ENCODE data around the gene WDR82. TPM values are rescaled to one million over a fixed set of nuclear protein-coding genes. Genes with fewer than 3 reads are reported as not detected.

WDR82 gene
- total and polyA plus RNA-seq, 9 of the 15 experiments (the other 6 are each of a cell fraction or from before 2014, with no cell fraction given), result 6.4 to 62.9 (median 37.1) TPM

GRCh38 chr3:52299879-52300611 is 21.6 kb upstream of the WDR82 start:
- peak; percentile 100 for FAIRE-seq
- Histone ChIP-seq H3K79me2 (ENCODE audit: control insufficient read depth, insufficient read depth, low read length) (no peaks in the 10 kb centered on the region), H3K9me3 (replicated peaks; ENCODE audit: control insufficient read depth, insufficient read depth, low read depth, low read length) (no peaks in the 10 kb centered on the region), H2AFZ (ENCODE audit: low read depth, low read length) (peak overlapping the region; percentile 69; the same call in 1 of the 2 replicates), H3K27me3 (ENCODE audit: control insufficient read depth in 2 of 2, insufficient read depth in 2 of 2, low read length in 2 of 2) (no peaks in the 10 kb centered on the region), H3K36me3 (ENCODE audit: control insufficient read depth, insufficient read depth, low read length) (no peaks in the 10 kb centered on the region), H3K9ac (ENCODE audit: insufficient read depth in 1 of 2, low read depth in 2 of 2, low read length in 2 of 2) (peak overlapping the region; percentile 44 to 81), H3K27ac (ENCODE audit: extremely low read depth, low read depth, low read length) (peak overlapping the region; percentile 77), H3K4me3 (no peak overlapping the region), H3K9me1 (ENCODE audit: control insufficient read depth, insufficient read depth, low read length) (no peaks in the 10 kb centered on the region), H3K4me1 (replicated peaks in 1 of 2; ENCODE audit: control insufficient read depth in 2 of 2, insufficient read depth in 2 of 2, low read length in 2 of 2) (peaks cover 35 to 59% of the 10 kb centered on the region in 2 experiments), H3K4me2 (ENCODE audit: insufficient read depth, low read length) (peak overlapping the region; percentile 76), H4K20me1 (replicated peaks; ENCODE audit: control insufficient read depth, insufficient read depth, low read length) (no peaks in the 10 kb centered on the region)
- ChIA-PET CTCF (ENCODE audit: low intra/inter-chr PET ratio) (no interaction called here), POLR2A (interaction anchor here (0.9 to 1.2 kb wide), 4 partner anchors 11 to 80 kb away, joined by 3 to 4 read pairs (median 3); no protein-coding TSS in a partner anchor)
- no TSS peak for BruUV-seq (replicated peaks)
- in situ Hi-C loops (cut with MboI), result loop anchor here (10.0 kb wide), 2 partner anchors 85 to 145 kb away; partner anchors contain the start of gene SEMA3G
- intact Hi-C loops (cut with micrococcal nuclease), result no loop called here
- peak; percentile 83 to 94 (median 86) for DNase-seq (ENCODE audit: extremely low read depth in 1 of 4, low spot score in 3 of 4)
- ATAC-seq, result peak; percentile 94
- WGBS (ENCODE audit: insufficient coverage, low coverage, missing lambda C conversion rate), result 0% methylated on average over 8 of the region's 14 CpGs
- TF ChIP-seq TBL1XR1 (IDR thresholded peaks at IDR 0.05; ENCODE audit: low read length in 2 of 2) (peak in 1 of 2 experiments; percentile 67; a peak in 1 of 4 replicates), CBX5 (IDR thresholded peaks at IDR 0.05; ENCODE audit: borderline replicate concordance, low read depth) (no peak), CBFA2T2 (conservative IDR thresholded peaks at IDR 0.05) (peak; percentile 79), TSHZ1 (CRISPR knock-in tag; IDR thresholded peaks at IDR 0.05) (no peak), RAD51 (IDR thresholded peaks at IDR 0.05; ENCODE audit: borderline replicate concordance, low read depth) (peak; percentile 39), NCOR1 (IDR thresholded peaks at IDR 0.05) (peak; percentile 80), THAP12 (CRISPR knock-in tag; IDR thresholded peaks at IDR 0.05) (0 out of 2 replicates have a peak, but pooled peaks have one; percentile 10), ZNF175 (CRISPR knock-in tag; IDR thresholded peaks at IDR 0.05; ENCODE audit: low read depth) (peak; percentile 19; the same call in 1 of the 2 replicates), ZNF644 (tag; IDR thresholded peaks at IDR 0.05; ENCODE audit: low read depth) (no peak), KLF16 (IDR thresholded peaks at IDR 0.05) (0 out of 2 replicates have a peak, but pooled peaks have one; percentile 66), TOE1 (IDR thresholded peaks at IDR 0.05; ENCODE audit: borderline replicate concordance) (peak; percentile 66; the same call in 1 of the 2 replicates), TOE1 (CRISPR knock-in tag; IDR thresholded peaks at IDR 0.05; ENCODE audit: borderline replicate concordance, low read depth) (no peak), MEF2D (tag; conservative IDR thresholded peaks at IDR 0.05; ENCODE audit: low read depth) (0 out of 2 replicates have a peak, but pooled peaks have one; percentile 30), CREM (IDR thresholded peaks at IDR 0.05; ENCODE audit: low read depth) (peak; percentile 58), MTA2 (IDR thresholded peaks at IDR 0.05; ENCODE audit: low read depth) (peak; percentile 51; the same call in 1 of the 2 replicates), MBD2 (IDR thresholded peaks at IDR 0.05; ENCODE audit: borderline replicate concordance, low read depth) (peak; percentile 57; the same call in 1 of the 2 replicates), ETS2 (tag; IDR thresholded peaks at IDR 0.05; ENCODE audit: borderline replicate concordance, poor library complexity, severe bottlenecking) (no peak)
